ENCODE measurements around the gene HECW1.
"Not testable (repeated sequence)": the region's sequence is repeated elsewhere in the genome, so short reads cannot be mapped to it uniquely, and the experiment has no call there.

Gene HECW1

GRCh38 chr7:43314379-43315158, 202.1 kb downstream of the HECW1 start:
- DNase-seq = no peak

GRCh38 chr7:43317075-43317474, 204.6 kb downstream of the HECW1 start:
- no peak for DNase-seq

- no peak for DNase-seq
Measured at GRCh38 chr7:43318188-43318770, 205.8 kb downstream of the HECW1 start.

GRCh38 chr7:43325595-43325994, 213.1 kb downstream of the HECW1 start:
- DNase-seq = no peak

GRCh38 chr7:43328336-43328735, 215.9 kb downstream of the HECW1 start:
- DNase-seq = no peak

GRCh38 chr7:43328785-43329380, 216.4 kb downstream of the HECW1 start:
- DNase-seq = no peak

GRCh38 chr7:43332193-43332796, 219.8 kb downstream of the HECW1 start:
- no peak for DNase-seq

GRCh38 chr7:43337191-43337590, 224.7 kb downstream of the HECW1 start:
- DNase-seq = no peak

- DNase-seq = no peak
Measured at GRCh38 chr7:43337811-43338210, 225.4 kb downstream of the HECW1 start.

GRCh38 chr7:43341132-43341531, 228.7 kb downstream of the HECW1 start:
- DNase-seq = no peak

- not testable (repeated sequence) for DNase-seq
Measured at GRCh38 chr7:43343417-43343816, 231.0 kb downstream of the HECW1 start.

- not testable (repeated sequence) for DNase-seq
Measured at GRCh38 chr7:43345696-43346095, 233.2 kb downstream of the HECW1 start.

- no peak for DNase-seq
Measured at GRCh38 chr7:43351683-43352082, 239.2 kb downstream of the HECW1 start.

GRCh38 chr7:43353902-43354301, 241.5 kb downstream of the HECW1 start:
- no peak for DNase-seq

GRCh38 chr7:43362652-43363034, 250.2 kb downstream of the HECW1 start:
- no peak for DNase-seq

- no peak for DNase-seq
Measured at GRCh38 chr7:43363035-43363791, 250.8 kb downstream of the HECW1 start.

- no peak for DNase-seq
Measured at GRCh38 chr7:43364391-43364790, 251.9 kb downstream of the HECW1 start.

GRCh38 chr7:43372676-43373355, 260.4 kb downstream of the HECW1 start:
- no peak for DNase-seq

GRCh38 chr7:43377196-43377960, 264.9 kb downstream of the HECW1 start:
- no peak for DNase-seq

GRCh38 chr7:43379210-43379609, 266.8 kb downstream of the HECW1 start:
- no peak for DNase-seq

- DNase-seq = no peak
Measured at GRCh38 chr7:43384616-43385308, 272.3 kb downstream of the HECW1 start.

All from CD4-positive, alpha-beta T cell treated with Interleukin-21 for 1 hour (primary cell).